Measurements from ENCODE around the gene IRAK1.

The IRAK1 gene

GRCh38 chrX:154032653-154033052, 13.0 kb upstream of the IRAK1 start:
- no peak for TF ChIP-seq CTCF (IDR thresholded peaks at IDR 0.05; ENCODE audit: insufficient read depth, low read depth, low read length, missing control alignments)
- no peak for DNase-seq (ENCODE audit: low read depth)
- H3K4me3 ChIP-seq (ENCODE audit: low read length): no peak overlapping the region

GRCh38 chrX:154032160-154032559, 12.5 kb upstream of the IRAK1 start:
- H3K4me3 ChIP-seq (ENCODE audit: low read length): no peak overlapping the region
- DNase-seq (ENCODE audit: low read depth): no peak
- no peak for TF ChIP-seq CTCF (IDR thresholded peaks at IDR 0.05; ENCODE audit: insufficient read depth, low read depth, low read length, missing control alignments)

- no peak for TF ChIP-seq CTCF (IDR thresholded peaks at IDR 0.05; ENCODE audit: insufficient read depth, low read depth, low read length, missing control alignments)
- no peak overlapping the region for H3K4me3 ChIP-seq (ENCODE audit: low read length)
Measured at GRCh38 chrX:154030715-154031305, 11.1 kb upstream of the IRAK1 start.

GRCh38 chrX:154030266-154030665, 10.6 kb upstream of the IRAK1 start:
- H3K4me3 ChIP-seq (ENCODE audit: low read length): no peak overlapping the region
- DNase-seq (ENCODE audit: low read depth): no peak
- no peak for TF ChIP-seq CTCF (IDR thresholded peaks at IDR 0.05; ENCODE audit: insufficient read depth, low read depth, low read length, missing control alignments)

More at GRCh38 chrX:154030715-154031305, 11.1 kb upstream of the IRAK1 start:
- DNase-seq (ENCODE audit: low read depth): no peak

- TF ChIP-seq CTCF (IDR thresholded peaks at IDR 0.05; ENCODE audit: insufficient read depth, low read depth, low read length, missing control alignments): no peak
- H3K4me3 ChIP-seq (ENCODE audit: low read length): no peak overlapping the region
- no peak for DNase-seq (ENCODE audit: low read depth)
Measured at GRCh38 chrX:154029439-154029838, 9.7 kb upstream of the IRAK1 start.

GRCh38 chrX:154028502-154029184, 8.9 kb upstream of the IRAK1 start:
- no peak overlapping the region for H3K4me3 ChIP-seq (ENCODE audit: low read length)
- DNase-seq (ENCODE audit: low read depth): no peak
- no peak for TF ChIP-seq CTCF (IDR thresholded peaks at IDR 0.05; ENCODE audit: insufficient read depth, low read depth, low read length, missing control alignments)

GRCh38 chrX:154027986-154028385, 8.3 kb upstream of the IRAK1 start:
- H3K4me3 ChIP-seq (ENCODE audit: low read length): no peak overlapping the region
- DNase-seq (ENCODE audit: low read depth): no peak
- TF ChIP-seq CTCF (IDR thresholded peaks at IDR 0.05; ENCODE audit: insufficient read depth, low read depth, low read length, missing control alignments): no peak

Data from epithelial cell of esophagus (primary cell).